Prostate gland (tissue), 2 donors: ENCODE data around the gene CALML3.

Experiments
- CTCF ChIP-seq, 4 experiments: fragments of 200-600 bp in 2 of 4; fragments of 450-650 bp in 2 of 4; sonication (generic) in 2 of 4; IDR thresholded peaks; 1 replicate in 3 of 4; 2 replicates in 1 of 4; pipeline ENCODE4 v1.5.1; 2016 to 2019; ENCODE audit warnings: antibody characterized with exemption in 4 of 4, mild to moderate bottlenecking in 2 of 4, moderate library complexity in 2 of 4
- POLR2A ChIP-seq: fragments of 450-650 bp; IDR thresholded peaks from one replicate; pipeline ENCODE4 v1.6.1; 2016; ENCODE audit warnings: antibody characterized with exemption, mild to moderate bottlenecking
- POLR2AphosphoS5 ChIP-seq: sonication (generic); formaldehyde crosslinking; IDR thresholded peaks from one replicate; pipeline ENCODE4 v1.6.1; 2017; ENCODE audit warnings: antibody characterized with exemption

GRCh38 chr10:5531558-5532306, 7.0 kb downstream of the CALML3 start:
- no peak for TF ChIP-seq CTCF (IDR thresholded peaks at IDR 0.05)
- TF ChIP-seq POLR2A: no peak
- no peak for TF ChIP-seq POLR2AphosphoS5
